BE2C (cell line): ENCODE measurements around the gene ABI3.

Experiments used
- DNase-seq: peaks from one replicate; pipeline ENCODE4 v3.0.0-alpha.2; 2020
- H3K27me3 ChIP-seq: fragments of 250-450 bp; sonication (Bioruptor Pico); 2 replicates; pipeline ENCODE4 v1.5.1; 2020; ENCODE audit warnings: mild to moderate bottlenecking
- H3K36me3 ChIP-seq: fragments of 250-450 bp; sonication (Bioruptor Pico); 2 replicates; pipeline ENCODE4 v1.5.1; 2020; ENCODE audit warnings: mild to moderate bottlenecking
- H3K4me1 ChIP-seq: fragments of 250-450 bp; sonication (Bioruptor Pico); 2 replicates; pipeline ENCODE4 v1.5.1; 2020
- H3K4me3 ChIP-seq: 2 replicates; pipeline ENCODE4 v1.5.1; 2011; ENCODE audit warnings: low read depth, low read length
- H3K9me3 ChIP-seq: fragments of 250-450 bp; sonication (Bioruptor Pico); 2 replicates; pipeline ENCODE4 v1.5.1; 2020
- CTCF ChIP-seq: IDR thresholded peaks from 2 replicates; pipeline ENCODE4 v1.5.1; 2012; ENCODE audit warnings: mild to moderate bottlenecking, low read depth, low read length

ABI3 gene

GRCh38 chr17:49216482-49216881 is 6.0 kb downstream of the ABI3 start:
- Histone ChIP-seq H3K36me3 (no peaks in the 10 kb centered on the region), H3K27me3 (peaks cover under 1% of the 10 kb centered on the region), H3K4me1 (no peaks in the 10 kb centered on the region), H3K4me3 (no peak overlapping the region), H3K9me3 (no peaks in the 10 kb centered on the region)
- no peak for TF ChIP-seq CTCF
- DNase-seq = no peak

GRCh38 chr17:49216953-49217650 is 6.6 kb downstream of the ABI3 start:
- no peak overlapping the region for H3K4me3 ChIP-seq
- no peak for DNase-seq
- H3K27me3 ChIP-seq = peaks cover 7% of the 10 kb centered on the region
- H3K9me3 ChIP-seq = no peaks in the 10 kb centered on the region
- no peak for TF ChIP-seq CTCF
- no peaks in the 10 kb centered on the region for H3K36me3 ChIP-seq
- no peaks in the 10 kb centered on the region for H3K4me1 ChIP-seq

GRCh38 chr17:49217651-49218413 is 7.3 kb downstream of the ABI3 start:
- no peaks in the 10 kb centered on the region for H3K36me3 ChIP-seq
- peaks cover 14% of the 10 kb centered on the region for H3K27me3 ChIP-seq
- no peaks in the 10 kb centered on the region for H3K9me3 ChIP-seq
- H3K4me1 ChIP-seq = no peaks in the 10 kb centered on the region
- H3K4me3 ChIP-seq = no peak overlapping the region
- no peak for TF ChIP-seq CTCF
- DNase-seq = no peak

GRCh38 chr17:49218941-49219913 is 8.7 kb downstream of the ABI3 start:
- peak; percentile 34 for TF ChIP-seq CTCF
- Histone ChIP-seq H3K4me3 (no peak overlapping the region), H3K27me3 (peaks cover 28% of the 10 kb centered on the region), H3K9me3 (no peaks in the 10 kb centered on the region), H3K4me1 (no peaks in the 10 kb centered on the region), H3K36me3 (no peaks in the 10 kb centered on the region)
- peak; percentile 40 for DNase-seq

- Histone ChIP-seq H3K36me3 (no peaks in the 10 kb centered on the region), H3K9me3 (no peaks in the 10 kb centered on the region), H3K4me3 (no peak overlapping the region), H3K4me1 (no peaks in the 10 kb centered on the region), H3K27me3 (peaks cover 35% of the 10 kb centered on the region)
- no peak for DNase-seq
- no peak for TF ChIP-seq CTCF
These were observed 9.5 kb downstream of the ABI3 start for GRCh38 chr17:49219987-49220386.
